Hepatocyte (in vitro differentiated cells): ENCODE results near the gene NKD1. TPM values are rescaled to one million over a fixed set of nuclear protein-coding genes. Genes with fewer than 3 reads are reported as not detected.

Experiments
- DNase-seq: peaks from one replicate; pipeline ENCODE4 v3.0.0-alpha.2; 2016; ENCODE audit warnings: low spot score
- H2AFZ ChIP-seq: fragments of 200-600 bp; sonication (generic); 2 replicates; pipeline ENCODE4 v1.6.0; 2016; ENCODE audit warnings: antibody characterized with exemption, mild to moderate bottlenecking
- H3K27ac ChIP-seq: fragments of 200-600 bp; sonication (generic); 2 replicates; pipeline ENCODE4 v1.5.1; 2016; ENCODE audit warnings: mild to moderate bottlenecking
- H3K27me3 ChIP-seq: fragments of 200-600 bp; sonication (generic); 2 replicates; pipeline ENCODE4 v1.6.1; 2016
- H3K36me3 ChIP-seq: fragments of 200-600 bp; sonication (generic); replicated peaks from 2 replicates; pipeline ENCODE4 v1.5.1; 2016; ENCODE audit warnings: low read depth; ENCODE audit not compliant: insufficient read depth
- H3K4me1 ChIP-seq: fragments of 200-600 bp; sonication (generic); 2 replicates; pipeline ENCODE4 v1.5.1; 2016; ENCODE audit warnings: mild to moderate bottlenecking, moderate library complexity; ENCODE audit not compliant: insufficient read depth
- H3K4me2 ChIP-seq: fragments of 200-600 bp; sonication (generic); 2 replicates; pipeline ENCODE4 v1.6.0; 2016
- H3K4me3 ChIP-seq: fragments of 200-600 bp; sonication (generic); 2 replicates; pipeline ENCODE4 v1.5.1; 2016; ENCODE audit warnings: mild to moderate bottlenecking
- H3K79me2 ChIP-seq: fragments of 200-600 bp; sonication (generic); 2 replicates; pipeline ENCODE4 v1.6.0; 2017; ENCODE audit warnings: mild to moderate bottlenecking
- H3K9me2 ChIP-seq: fragments of 200-600 bp; sonication (generic); replicated peaks from 2 replicates; pipeline ENCODE4 v1.6.0; 2017; ENCODE audit warnings: mild to moderate bottlenecking; ENCODE audit not compliant: insufficient read depth
- H3K9me3 ChIP-seq: fragments of 200-600 bp; sonication (generic); 2 replicates; pipeline ENCODE4 v1.5.1; 2016; ENCODE audit warnings: low read depth, mild to moderate bottlenecking
- H4K20me1 ChIP-seq: fragments of 200-600 bp; sonication (generic); 2 replicates; pipeline ENCODE4 v1.6.0; 2016; ENCODE audit warnings: mild to moderate bottlenecking; ENCODE audit not compliant: insufficient read depth, poor library complexity, severe bottlenecking
- EZH2 ChIP-seq: fragments of 200-600 bp; sonication (generic); IDR thresholded peaks from 2 replicates; pipeline ENCODE4 v1.6.1; 2016; ENCODE audit warnings: antibody characterized with exemption, mild to moderate bottlenecking, borderline replicate concordance
- EZH2phosphoT487 ChIP-seq: fragments of 200-600 bp; sonication (generic); IDR thresholded peaks from one replicate; pipeline ENCODE4 v1.6.1; 2018; ENCODE audit warnings: antibody characterized with exemption, mild to moderate bottlenecking, low read depth, moderate library complexity; ENCODE audit not compliant: unreplicated experiment, severe bottlenecking
- WGBS: methylation state at CpG from one replicate; pipeline ENCODE4 v1.1.6; 2016; ENCODE audit warnings: low lambda C conversion rate; ENCODE audit errors: missing lambda C conversion rate; 5-methylcytosine and 5-hydroxymethylcytosine counted together
- polyA plus RNA-seq: library from polyadenylated mRNA; unstranded; fragments of >200 nt; fragmentation: Nextera tagmentation; extraction: Ambion mirVana; gene quantifications from 2 replicates; pipeline ENCODE4 v1.2.1, GENCODE V29; 2016
- total RNA-seq: library from RNA; depleted of rRNA; stranded (reverse); fragments of >200 nt; gene quantifications from 2 replicates; pipeline ENCODE4 v1.2.3, GENCODE V29; 2014
- TF ChIP-seq, protein P1 (sequence below): fragments of 200-600 bp; sonication (generic); IDR thresholded peaks from 2 replicates; pipeline ENCODE4 v1.5.1; 2016; ENCODE audit warnings: antibody characterized with exemption, mild to moderate bottlenecking; ENCODE audit not compliant: poor library complexity

NKD1 gene
- total and polyA plus RNA-seq, 2 experiments from 2014 or later: 5.9 to 26.3 TPM

DNA sequence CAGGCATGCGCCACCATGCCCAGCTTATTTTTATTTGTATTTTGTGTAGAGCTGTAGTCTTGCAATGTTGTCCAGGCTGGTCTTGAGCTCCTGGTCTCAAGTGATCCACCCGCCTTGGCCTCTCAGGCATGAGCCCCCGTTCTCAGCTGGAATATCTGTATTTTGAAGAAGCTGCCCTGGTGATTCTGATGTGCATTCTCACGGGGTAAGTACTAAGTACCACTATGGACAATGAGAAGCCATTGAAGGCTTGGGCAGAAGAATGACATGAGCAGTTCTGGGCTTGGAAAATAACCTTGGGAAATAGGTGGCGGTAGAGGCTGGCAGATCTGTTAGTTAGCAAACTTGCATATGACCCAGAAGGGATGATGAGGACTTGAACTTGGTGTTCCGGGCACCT is 15.6 kb upstream of the NKD1 start:
- Histone ChIP-seq H3K79me2 (no peaks in the 10 kb centered on the region), H3K27me3 (no peaks in the 10 kb centered on the region), H3K9me2 (no peaks in the 10 kb centered on the region), H3K4me1 (no peaks in the 10 kb centered on the region), H3K9me3 (no peaks in the 10 kb centered on the region), H2AFZ (no peak overlapping the region), H4K20me1 (no peaks in the 10 kb centered on the region), H3K27ac (no peak overlapping the region), H3K4me3 (no peak overlapping the region), H3K36me3 (no peaks in the 10 kb centered on the region), H3K4me2 (no peak overlapping the region)
- 96% methylated on average over 6 of the region's 6 CpGs for WGBS
- no peak for TF ChIP-seq EZH2phosphoT487
- TF ChIP-seq, protein P1, sequence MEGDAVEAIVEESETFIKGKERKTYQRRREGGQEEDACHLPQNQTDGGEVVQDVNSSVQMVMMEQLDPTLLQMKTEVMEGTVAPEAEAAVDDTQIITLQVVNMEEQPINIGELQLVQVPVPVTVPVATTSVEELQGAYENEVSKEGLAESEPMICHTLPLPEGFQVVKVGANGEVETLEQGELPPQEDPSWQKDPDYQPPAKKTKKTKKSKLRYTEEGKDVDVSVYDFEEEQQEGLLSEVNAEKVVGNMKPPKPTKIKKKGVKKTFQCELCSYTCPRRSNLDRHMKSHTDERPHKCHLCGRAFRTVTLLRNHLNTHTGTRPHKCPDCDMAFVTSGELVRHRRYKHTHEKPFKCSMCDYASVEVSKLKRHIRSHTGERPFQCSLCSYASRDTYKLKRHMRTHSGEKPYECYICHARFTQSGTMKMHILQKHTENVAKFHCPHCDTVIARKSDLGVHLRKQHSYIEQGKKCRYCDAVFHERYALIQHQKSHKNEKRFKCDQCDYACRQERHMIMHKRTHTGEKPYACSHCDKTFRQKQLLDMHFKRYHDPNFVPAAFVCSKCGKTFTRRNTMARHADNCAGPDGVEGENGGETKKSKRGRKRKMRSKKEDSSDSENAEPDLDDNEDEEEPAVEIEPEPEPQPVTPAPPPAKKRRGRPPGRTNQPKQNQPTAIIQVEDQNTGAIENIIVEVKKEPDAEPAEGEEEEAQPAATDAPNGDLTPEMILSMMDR: no peak
- no peak for TF ChIP-seq EZH2
- DNase-seq: no peak

DNA sequence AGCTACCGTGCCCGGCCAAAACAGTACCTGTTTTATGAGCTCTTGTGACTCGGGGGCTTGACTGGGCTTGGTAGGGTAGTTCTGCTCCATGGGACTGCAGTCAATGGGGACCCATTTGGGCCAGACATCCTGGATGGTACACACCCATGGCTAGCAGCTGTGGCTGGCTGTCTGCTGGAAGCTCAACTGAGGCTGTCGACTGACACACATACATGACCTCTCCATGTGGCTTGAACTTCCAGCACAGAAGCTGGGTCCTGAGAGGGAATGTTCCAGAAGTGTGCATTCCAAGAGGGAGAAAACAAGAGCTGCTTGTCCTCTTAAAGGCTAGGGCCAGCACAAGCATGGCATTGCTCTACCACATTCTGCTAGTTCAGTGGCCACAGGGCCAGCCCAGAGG is 14.9 kb upstream of the NKD1 start:
- 87% methylated on average over 4 of the region's 4 CpGs for WGBS
- no peaks in the 10 kb centered on the region for H3K4me1 ChIP-seq
- DNase-seq: no peak
- no peak overlapping the region for H2AFZ ChIP-seq
- no peaks in the 10 kb centered on the region for H3K36me3 ChIP-seq
- H3K9me3 ChIP-seq: no peaks in the 10 kb centered on the region
- H3K27ac ChIP-seq: no peak overlapping the region
- H3K79me2 ChIP-seq: no peaks in the 10 kb centered on the region
- no peak overlapping the region for H3K4me3 ChIP-seq
- H3K4me2 ChIP-seq: no peak overlapping the region
- no peaks in the 10 kb centered on the region for H3K27me3 ChIP-seq
- no peaks in the 10 kb centered on the region for H4K20me1 ChIP-seq
- no peaks in the 10 kb centered on the region for H3K9me2 ChIP-seq
- TF ChIP-seq EZH2phosphoT487 (no peak), EZH2 (no peak)
- TF ChIP-seq, protein P1: no peak

DNA sequence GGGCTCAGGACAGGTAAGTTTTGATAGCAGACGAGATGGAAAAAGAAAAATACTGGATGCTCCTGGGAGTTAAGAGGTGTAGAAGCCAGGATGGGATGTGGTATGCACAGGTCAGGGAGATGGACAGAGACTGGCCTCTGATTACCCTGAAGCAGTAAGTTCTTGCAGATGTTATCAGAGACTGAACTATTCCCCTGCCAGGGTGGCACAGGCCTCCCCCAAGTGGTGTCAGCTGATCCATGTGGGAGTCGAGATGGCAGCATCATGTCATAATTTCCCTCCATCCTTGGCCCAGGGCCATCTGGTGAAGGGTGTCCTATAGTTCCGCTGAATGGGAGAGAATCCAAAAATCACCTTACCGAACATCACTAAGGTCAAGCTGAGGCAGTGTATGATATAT is 14.1 kb upstream of the NKD1 start:
- H3K4me2 ChIP-seq: no peak overlapping the region
- no peak overlapping the region for H2AFZ ChIP-seq
- H3K27ac ChIP-seq: no peak overlapping the region
- no peaks in the 10 kb centered on the region for H4K20me1 ChIP-seq
- H3K27me3 ChIP-seq: no peaks in the 10 kb centered on the region
- no peaks in the 10 kb centered on the region for H3K36me3 ChIP-seq
- DNase-seq: no peak
- H3K4me1 ChIP-seq: no peaks in the 10 kb centered on the region
- no peaks in the 10 kb centered on the region for H3K79me2 ChIP-seq
- WGBS: 92% methylated on average over 4 of the region's 4 CpGs
- no peaks in the 10 kb centered on the region for H3K9me2 ChIP-seq
- H3K4me3 ChIP-seq: no peak overlapping the region
- TF ChIP-seq, protein P1: no peak
- TF ChIP-seq EZH2 (no peak), EZH2phosphoT487 (no peak)
- no peaks in the 10 kb centered on the region for H3K9me3 ChIP-seq

DNA sequence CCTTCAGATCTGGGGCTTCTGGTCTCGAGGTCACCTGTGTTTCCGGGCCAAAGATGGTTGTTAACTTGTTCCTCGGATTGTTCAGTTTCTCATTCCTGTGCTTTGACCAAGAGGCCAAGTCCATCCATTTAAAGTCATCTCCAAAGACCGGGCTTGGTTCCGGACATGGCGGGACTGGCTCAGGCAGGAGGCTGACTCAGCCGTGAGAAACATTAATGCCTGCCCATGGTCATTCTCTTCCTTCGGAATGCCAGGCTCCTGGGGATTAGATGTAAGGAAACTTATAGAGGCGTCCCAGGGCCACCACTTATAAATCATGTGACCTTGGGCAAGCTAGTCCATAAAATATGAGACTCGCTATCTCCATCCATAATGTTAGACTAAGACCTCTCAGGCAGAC is 13.6 kb upstream of the NKD1 start:
- no peaks in the 10 kb centered on the region for H3K36me3 ChIP-seq
- no peaks in the 10 kb centered on the region for H4K20me1 ChIP-seq
- H3K4me1 ChIP-seq: no peaks in the 10 kb centered on the region
- H3K9me3 ChIP-seq: no peaks in the 10 kb centered on the region
- no peaks in the 10 kb centered on the region for H3K79me2 ChIP-seq
- TF ChIP-seq, protein P1: no peak
- no peak overlapping the region for H2AFZ ChIP-seq
- 90% methylated on average over 10 of the region's 10 CpGs for WGBS
- no peak overlapping the region for H3K27ac ChIP-seq
- H3K27me3 ChIP-seq: no peaks in the 10 kb centered on the region
- DNase-seq: no peak
- no peak overlapping the region for H3K4me2 ChIP-seq
- no peaks in the 10 kb centered on the region for H3K9me2 ChIP-seq
- H3K4me3 ChIP-seq: no peak overlapping the region
